GM19324 (cell line): ENCODE results near the gene NLRC3.

Experiments
- ATAC-seq: cut with Tn5 transposase; IDR thresholded peaks from one replicate; pipeline ENCODE4 v1.9.1; 2021; ENCODE audit warnings: mild to moderate bottlenecking, moderate library complexity; ENCODE audit not compliant: unreplicated experiment, low FRiP score

The NLRC3 gene

DNA sequence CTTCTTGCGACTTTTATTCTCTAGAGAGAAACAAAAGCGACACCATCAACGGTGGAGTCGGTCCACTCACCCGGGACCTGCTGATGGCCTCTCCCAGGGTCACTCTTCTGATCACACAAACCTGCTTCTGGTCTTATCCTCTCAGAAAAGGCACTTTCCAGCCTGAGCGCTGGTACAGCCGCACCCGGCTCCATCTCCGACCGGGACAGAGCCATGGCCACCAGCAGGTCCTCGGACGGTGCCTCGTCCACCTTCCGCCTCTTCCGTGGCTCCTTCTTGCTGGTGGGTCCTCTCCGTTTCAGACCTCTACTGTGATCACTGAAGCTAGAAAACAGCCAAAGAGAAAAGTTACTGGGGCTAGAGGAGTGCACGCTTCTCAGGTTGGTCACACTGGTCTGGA lies 20.5 kb upstream of the NLRC3 start:
- no peak for ATAC-seq

DNA sequence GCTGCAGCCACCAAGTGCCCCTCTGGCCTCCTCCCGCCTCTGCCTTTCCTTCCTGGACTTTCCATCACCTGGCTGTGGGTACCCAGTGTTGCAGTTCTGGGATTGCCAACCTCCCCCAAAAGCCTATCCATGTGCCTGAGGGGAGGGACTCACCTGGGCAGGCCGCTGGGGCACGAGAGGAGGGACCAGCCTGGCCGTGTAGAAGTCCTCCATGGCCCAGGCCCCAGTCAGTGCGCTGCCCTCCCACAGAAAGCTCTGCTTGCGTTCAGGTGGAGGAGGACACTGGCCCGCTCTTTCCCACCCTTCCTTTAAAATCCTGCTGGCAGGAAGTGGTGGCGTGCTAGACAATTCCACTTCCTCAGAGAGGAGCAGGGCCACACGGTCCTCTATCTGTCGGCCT lies 20.0 kb upstream of the NLRC3 start:
- no peak for ATAC-seq

- ATAC-seq: no peak
These were observed 19.1 kb upstream of the NLRC3 start for GRCh38 chr16:3596101-3596861.

DNA sequence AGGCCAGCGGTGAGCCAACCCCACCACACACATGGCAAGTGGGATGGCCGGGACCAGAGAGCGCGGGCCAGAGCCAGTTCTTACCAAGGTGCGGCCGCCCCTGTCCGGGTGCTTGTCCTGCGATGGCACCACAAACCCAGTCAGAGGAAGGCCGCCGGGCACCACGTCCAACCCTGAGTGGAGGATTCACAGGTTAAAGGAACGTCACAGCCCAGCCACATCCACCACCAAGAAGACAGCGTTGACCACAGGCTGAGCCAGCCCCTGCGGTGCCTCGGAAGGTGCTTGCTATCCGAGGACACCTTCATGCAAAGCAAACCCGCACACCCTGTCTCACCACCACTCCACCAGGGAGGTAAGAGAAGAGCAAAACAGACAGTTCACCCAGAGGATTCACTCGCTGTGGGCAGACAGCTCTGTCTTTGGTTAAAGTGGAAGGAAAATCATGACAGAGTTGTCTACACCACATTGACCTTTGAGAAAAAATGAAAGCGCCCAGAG lies 18.4 kb upstream of the NLRC3 start:
- ATAC-seq: no peak

DNA sequence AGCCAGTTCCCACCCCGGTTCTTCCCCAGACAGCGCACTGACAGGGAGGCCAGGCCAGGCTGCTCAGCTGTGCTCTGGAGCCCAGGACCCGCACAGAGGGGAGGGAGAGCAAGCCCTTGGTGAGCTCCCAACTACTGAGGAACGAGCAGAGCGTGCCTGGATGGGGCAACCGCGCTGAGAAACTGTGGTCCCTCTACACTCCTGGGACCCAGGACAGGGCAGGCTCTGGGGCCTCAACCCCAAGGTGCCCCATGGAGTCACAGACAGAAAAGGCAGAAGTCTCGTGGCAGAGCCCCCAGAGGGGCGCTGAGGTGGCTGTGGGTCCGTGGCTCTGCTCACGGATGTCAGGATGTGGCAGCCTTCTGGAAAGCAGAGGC lies 17.9 kb upstream of the NLRC3 start:
- ATAC-seq: no peak

- ATAC-seq: no peak
These were observed 17.3 kb upstream of the NLRC3 start for GRCh38 chr16:3594316-3595109.

- ATAC-seq: no peak
These were observed 15.4 kb upstream of the NLRC3 start for GRCh38 chr16:3592559-3592958.

DNA sequence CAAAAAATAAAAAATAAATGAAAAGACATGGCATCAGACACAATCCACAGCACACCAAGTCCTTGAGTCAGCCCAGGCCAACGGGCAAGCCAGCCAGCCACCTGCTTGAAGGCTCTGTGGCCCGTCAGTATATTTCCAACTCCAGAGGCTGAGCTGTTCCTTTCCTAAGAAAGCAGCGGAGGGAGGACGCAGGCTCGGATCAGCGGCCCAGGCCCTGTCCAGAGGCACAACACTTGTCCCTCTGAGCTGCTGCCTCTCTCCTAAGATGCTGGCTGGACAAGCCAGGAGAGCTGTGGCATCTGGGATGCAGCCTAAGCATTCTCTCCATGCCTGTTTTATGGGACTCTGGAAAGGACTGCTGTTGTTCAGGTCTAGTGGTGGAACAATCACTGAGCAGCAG lies 14.8 kb upstream of the NLRC3 start:
- ATAC-seq: no peak

DNA sequence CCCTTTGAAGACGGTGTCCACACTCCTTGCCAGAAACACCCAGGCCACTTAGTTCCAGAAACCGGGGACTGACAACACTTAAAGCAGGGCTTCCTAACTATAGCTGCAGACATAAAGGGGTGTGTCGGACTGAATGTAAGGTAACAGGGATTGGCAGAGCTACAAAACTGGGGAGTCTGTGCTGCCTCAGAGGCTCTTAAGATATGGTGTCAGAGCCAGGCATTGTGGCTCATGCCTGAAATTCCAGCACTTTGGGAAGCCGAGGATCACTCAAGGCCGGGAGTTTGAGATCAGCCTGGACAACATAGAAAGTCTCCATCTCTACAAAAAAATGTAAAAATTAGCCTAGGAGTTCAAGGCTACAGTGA lies 14.2 kb upstream of the NLRC3 start:
- no peak for ATAC-seq

- ATAC-seq: no peak
These were observed 13.7 kb upstream of the NLRC3 start for GRCh38 chr16:3590736-3591435.

- ATAC-seq: no peak
These were observed 12.9 kb upstream of the NLRC3 start for GRCh38 chr16:3589991-3590701.

- ATAC-seq: no peak
These were observed 12.3 kb upstream of the NLRC3 start for GRCh38 chr16:3589441-3589921.

DNA sequence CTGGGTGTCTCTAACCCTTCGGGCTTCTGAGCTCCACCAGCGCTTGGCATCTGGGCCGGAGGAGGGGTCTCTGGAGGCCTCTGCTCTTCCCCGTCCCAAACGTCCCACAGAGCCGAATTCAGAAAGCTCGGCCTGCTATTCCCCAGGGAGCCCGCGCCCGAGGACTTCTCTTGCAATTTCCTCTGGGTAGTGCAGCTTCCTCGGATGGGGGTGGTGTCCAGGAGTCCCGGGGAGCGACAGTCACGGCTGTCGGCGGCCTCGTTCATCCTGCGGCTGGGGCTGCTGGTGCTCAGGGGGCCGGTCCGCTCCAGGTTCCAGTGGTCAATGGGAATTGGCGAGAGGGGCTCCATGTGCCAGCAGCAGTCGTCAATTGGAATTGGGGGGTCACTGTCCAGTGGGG lies 11.8 kb upstream of the NLRC3 start:
- ATAC-seq: no peak

DNA sequence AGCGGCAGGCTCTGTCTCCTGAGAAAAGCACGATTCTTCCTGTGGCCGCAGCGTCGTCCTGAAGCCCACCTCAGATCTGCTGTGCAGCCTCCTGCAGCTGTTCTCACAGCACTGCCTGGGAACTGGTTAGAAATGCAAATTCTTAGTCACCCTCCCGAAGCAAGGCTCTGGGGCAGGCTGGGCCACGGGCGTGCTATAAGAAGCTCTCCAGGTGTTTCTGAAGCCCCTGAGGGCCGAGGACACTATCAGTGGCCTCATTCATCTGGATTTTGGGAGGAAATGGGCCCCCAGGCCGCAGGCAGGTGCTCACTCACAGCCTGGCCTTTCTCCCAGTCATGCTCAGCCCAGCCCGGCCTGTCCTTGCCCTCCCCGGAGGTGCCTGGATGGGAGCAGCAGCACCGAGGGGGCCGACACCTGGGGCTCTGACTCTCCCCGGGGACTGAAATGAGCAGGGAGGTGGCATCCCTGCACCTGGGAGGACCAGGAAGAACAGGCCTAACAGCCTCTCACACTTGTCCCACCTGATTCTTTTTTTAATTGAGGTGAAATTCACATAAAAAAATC lies 10.4 kb upstream of the NLRC3 start:
- ATAC-seq: peak; percentile 60

DNA sequence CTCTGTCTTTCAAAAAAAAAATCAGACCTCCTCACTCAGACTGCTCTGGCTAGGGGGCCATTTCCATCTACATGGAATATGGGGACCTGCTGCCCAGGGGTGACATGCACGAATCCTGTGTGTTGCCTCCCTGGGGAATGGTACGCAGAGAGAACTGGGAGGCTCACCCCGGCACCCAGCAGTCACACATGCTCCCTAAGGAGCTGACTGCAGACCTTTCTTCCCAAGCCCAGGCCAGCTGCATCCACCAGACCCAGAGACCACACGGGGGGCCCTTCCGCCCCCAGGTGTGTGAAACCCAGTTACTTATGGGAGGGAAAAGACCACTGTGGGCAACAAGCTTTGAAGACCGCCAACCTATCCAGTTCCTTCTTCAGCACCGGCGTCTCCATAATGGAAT lies 7.2 kb upstream of the NLRC3 start:
- no peak for ATAC-seq

DNA sequence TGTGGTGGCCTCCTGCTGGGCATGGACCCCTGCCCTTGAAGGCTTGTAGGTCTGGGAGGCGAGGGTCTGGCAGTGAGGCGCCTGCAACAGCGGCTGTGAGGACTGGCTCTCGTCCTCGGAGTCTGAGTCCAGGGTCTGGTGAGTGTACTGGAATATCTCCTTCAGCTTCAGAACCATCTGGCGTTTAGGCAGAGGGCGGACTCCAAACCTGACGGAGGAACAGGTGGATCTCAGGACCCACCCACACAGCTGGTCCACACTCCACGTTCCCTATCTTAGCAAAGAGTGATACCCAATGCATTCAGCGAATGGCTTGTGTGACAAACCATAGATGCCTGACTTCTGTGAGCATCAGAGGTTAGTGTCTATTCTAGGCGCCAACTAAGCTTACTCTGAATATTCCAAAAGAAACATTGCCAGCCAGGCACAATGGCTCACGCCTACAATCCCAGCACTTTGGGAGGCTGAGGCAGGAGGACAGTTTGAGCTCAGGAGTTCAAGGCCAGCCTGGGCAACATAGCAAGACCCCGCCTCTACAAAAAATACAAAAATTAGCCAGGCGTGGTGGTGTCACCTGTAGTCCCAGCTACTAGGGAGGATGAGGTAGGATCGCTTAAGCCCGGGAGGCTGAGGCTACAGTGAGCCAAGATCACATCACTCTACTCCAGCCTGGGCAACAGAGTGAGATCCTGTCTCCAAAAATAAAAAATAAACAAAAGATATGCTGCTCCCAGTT lies 6.3 kb upstream of the NLRC3 start:
- no peak for ATAC-seq

DNA sequence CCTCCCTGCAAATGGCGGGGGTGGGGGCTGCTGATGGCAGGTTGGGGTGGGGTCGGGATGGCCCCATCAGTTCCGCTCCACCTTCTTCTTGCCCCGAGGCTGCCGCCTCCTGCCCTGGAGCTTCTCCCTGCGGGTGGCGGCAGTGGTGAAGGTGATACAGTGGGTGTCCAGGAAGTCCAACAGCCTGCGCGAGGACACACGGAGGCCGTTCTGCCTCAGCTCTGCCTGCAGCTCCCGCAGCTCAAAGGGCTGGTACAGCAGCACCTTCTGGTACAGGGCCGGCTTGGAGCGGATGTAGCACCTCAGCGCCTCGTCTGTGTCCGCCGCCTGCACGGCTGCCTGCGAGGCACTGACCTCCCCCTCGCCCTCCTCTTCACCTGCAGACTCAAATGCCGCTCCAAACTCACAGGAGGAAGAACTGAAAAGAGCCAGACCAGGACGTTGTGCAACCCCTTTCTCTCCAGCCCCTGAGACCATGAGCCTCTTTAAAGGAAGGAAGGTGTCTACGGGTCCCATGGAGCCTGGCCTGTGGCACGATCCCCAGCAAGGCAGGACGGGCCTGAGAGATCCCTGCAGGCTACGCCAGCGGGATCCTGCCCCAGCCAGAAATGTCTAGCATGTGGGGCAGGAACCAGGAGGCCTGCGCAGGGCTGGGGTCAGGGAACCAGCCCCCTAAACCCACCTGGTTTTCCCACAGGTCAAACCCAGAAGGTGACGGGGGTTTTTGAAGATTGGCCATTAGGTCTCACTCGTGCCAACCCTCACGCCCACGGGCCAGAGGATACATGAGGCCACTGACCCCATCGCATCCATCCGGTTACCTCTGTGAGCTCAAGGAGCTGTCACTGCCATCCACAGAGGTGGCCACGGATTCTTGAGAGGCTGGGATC lies 5.3 kb upstream of the NLRC3 start:
- ATAC-seq: no peak

DNA sequence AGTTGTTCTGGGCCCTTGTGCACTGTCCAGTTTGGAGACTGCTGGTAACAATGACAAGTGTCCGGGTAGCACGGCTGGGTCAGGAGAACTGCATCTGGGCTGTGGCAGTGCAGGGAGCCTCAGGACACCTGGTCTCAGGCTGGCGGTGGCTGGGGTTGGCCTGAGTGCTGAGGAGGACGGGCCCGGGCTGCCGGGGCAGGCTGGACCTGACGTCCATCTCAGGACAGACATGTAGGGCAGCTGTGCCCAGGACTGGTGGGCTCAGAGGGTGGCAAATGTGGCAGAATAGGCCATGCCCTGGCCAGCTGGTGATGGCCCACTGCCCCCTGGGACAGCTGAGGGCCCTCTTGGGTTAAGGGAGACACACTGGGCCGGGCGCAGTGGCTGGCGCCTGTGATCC lies 4.2 kb upstream of the NLRC3 start:
- no peak for ATAC-seq

- ATAC-seq: no peak
These were observed 3.5 kb upstream of the NLRC3 start for GRCh38 chr16:3580686-3581085.
